ENCODE results near the gene CXorf49. TPM values are rescaled to one million over a fixed set of nuclear protein-coding genes. Genes with fewer than 3 reads are reported as not detected.
"Not testable (repeated sequence)": the region's sequence is repeated elsewhere in the genome, so short reads cannot be mapped to it uniquely, and the experiment has no call there.

The CXorf49 gene
- total RNA-seq, 1 experiment from 2014 or later: not detected

GRCh38 chrX:71679575-71680207 lies 38.4 kb downstream of the CXorf49 start:
- DNase-seq: no peak
- no peaks in the 10 kb centered on the region for H3K4me1 ChIP-seq (ENCODE audit: low read length)
- no peaks in the 10 kb centered on the region for H3K27me3 ChIP-seq (ENCODE audit: low read length)
- H3K4me2 ChIP-seq (ENCODE audit: low read depth, low read length, poor library complexity, severe bottlenecking): no peak overlapping the region
- no peak overlapping the region for H3K9ac ChIP-seq (ENCODE audit: low read length)
- no peaks in the 10 kb centered on the region for H3K9me2 ChIP-seq (replicated peaks; ENCODE audit: insufficient read depth, low read length)
- H3K79me2 ChIP-seq (ENCODE audit: low read length): no peaks in the 10 kb centered on the region
- no peaks in the 10 kb centered on the region for H4K20me1 ChIP-seq (ENCODE audit: insufficient read depth, low read depth, low read length)
- H3K9me3 ChIP-seq (ENCODE audit: low read length): no peaks in the 10 kb centered on the region
- H3K4me3 ChIP-seq (ENCODE audit: low read length): no peak overlapping the region
- no peak overlapping the region for H3K27ac ChIP-seq (ENCODE audit: low read length)
- no peak overlapping the region for H2AFZ ChIP-seq (ENCODE audit: low read length)
- no peaks in the 10 kb centered on the region for H3K36me3 ChIP-seq (ENCODE audit: insufficient read depth, low read length)

- not testable (repeated sequence) for H2AFZ ChIP-seq (ENCODE audit: low read length); H3K4me1 ChIP-seq (ENCODE audit: low read length); H3K9me3 ChIP-seq (ENCODE audit: low read length); H3K79me2 ChIP-seq (ENCODE audit: low read length); H3K27ac ChIP-seq (ENCODE audit: low read length); H3K9ac ChIP-seq (ENCODE audit: low read length); H3K4me3 ChIP-seq (ENCODE audit: low read length); H3K4me2 ChIP-seq (ENCODE audit: low read depth, low read length, poor library complexity, severe bottlenecking); H3K27me3 ChIP-seq (ENCODE audit: low read length); H4K20me1 ChIP-seq (ENCODE audit: insufficient read depth, low read depth, low read length); H3K36me3 ChIP-seq (ENCODE audit: insufficient read depth, low read length); H3K9me2 ChIP-seq (replicated peaks; ENCODE audit: insufficient read depth, low read length); DNase-seq
Observed at GRCh38 chrX:71677195-71677594, 40.9 kb downstream of the CXorf49 start.

- H3K4me3 ChIP-seq (ENCODE audit: low read length); H3K79me2 ChIP-seq (ENCODE audit: low read length); H4K20me1 ChIP-seq (ENCODE audit: insufficient read depth, low read depth, low read length); H3K36me3 ChIP-seq (ENCODE audit: insufficient read depth, low read length); H3K27me3 ChIP-seq (ENCODE audit: low read length); DNase-seq; H3K4me2 ChIP-seq (ENCODE audit: low read depth, low read length, poor library complexity, severe bottlenecking); H3K27ac ChIP-seq (ENCODE audit: low read length); H3K9ac ChIP-seq (ENCODE audit: low read length); H3K9me3 ChIP-seq (ENCODE audit: low read length); H3K9me2 ChIP-seq (replicated peaks; ENCODE audit: insufficient read depth, low read length); H2AFZ ChIP-seq (ENCODE audit: low read length); H3K4me1 ChIP-seq (ENCODE audit: low read length): not testable (repeated sequence)
Observed at GRCh38 chrX:71676068-71676795, 41.9 kb downstream of the CXorf49 start.

GRCh38 chrX:71675636-71676035 lies 42.4 kb downstream of the CXorf49 start:
- H3K9ac ChIP-seq (ENCODE audit: low read length); H3K36me3 ChIP-seq (ENCODE audit: insufficient read depth, low read length); H2AFZ ChIP-seq (ENCODE audit: low read length): not testable (repeated sequence)

GRCh38 chrX:71671938-71672337 lies 46.1 kb downstream of the CXorf49 start:
- H3K36me3 ChIP-seq (ENCODE audit: insufficient read depth, low read length): no peaks in the 10 kb centered on the region
- no peak overlapping the region for H2AFZ ChIP-seq (ENCODE audit: low read length)
- no peaks in the 10 kb centered on the region for H3K79me2 ChIP-seq (ENCODE audit: low read length)
- H4K20me1 ChIP-seq (ENCODE audit: insufficient read depth, low read depth, low read length): no peaks in the 10 kb centered on the region
- no peaks in the 10 kb centered on the region for H3K27me3 ChIP-seq (ENCODE audit: low read length)
- H3K27ac ChIP-seq (ENCODE audit: low read length): no peak overlapping the region
- no peaks in the 10 kb centered on the region for H3K4me1 ChIP-seq (ENCODE audit: low read length)
- H3K4me2 ChIP-seq (ENCODE audit: low read depth, low read length, poor library complexity, severe bottlenecking): no peak overlapping the region
- DNase-seq: no peak
- H3K4me3 ChIP-seq (ENCODE audit: low read length): no peak overlapping the region
- H3K9me3 ChIP-seq (ENCODE audit: low read length): no peaks in the 10 kb centered on the region
- H3K9ac ChIP-seq (ENCODE audit: low read length): no peak overlapping the region
- H3K9me2 ChIP-seq (replicated peaks; ENCODE audit: insufficient read depth, low read length): no peaks in the 10 kb centered on the region

More at GRCh38 chrX:71675636-71676035, 42.4 kb downstream of the CXorf49 start:
- not testable (repeated sequence) for H3K79me2 ChIP-seq (ENCODE audit: low read length); H3K4me2 ChIP-seq (ENCODE audit: low read depth, low read length, poor library complexity, severe bottlenecking); H3K4me1 ChIP-seq (ENCODE audit: low read length); H3K27ac ChIP-seq (ENCODE audit: low read length); H3K27me3 ChIP-seq (ENCODE audit: low read length); H3K4me3 ChIP-seq (ENCODE audit: low read length); H4K20me1 ChIP-seq (ENCODE audit: insufficient read depth, low read depth, low read length); H3K9me3 ChIP-seq (ENCODE audit: low read length); H3K9me2 ChIP-seq (replicated peaks; ENCODE audit: insufficient read depth, low read length); DNase-seq

GRCh38 chrX:71671043-71671780 lies 46.9 kb downstream of the CXorf49 start:
- no peak for DNase-seq
- Histone ChIP-seq H3K27me3 (ENCODE audit: low read length) (no peaks in the 10 kb centered on the region), H3K27ac (ENCODE audit: low read length) (no peak overlapping the region), H3K4me1 (ENCODE audit: low read length) (no peaks in the 10 kb centered on the region), H3K9me3 (ENCODE audit: low read length) (no peaks in the 10 kb centered on the region), H3K9ac (ENCODE audit: low read length) (no peak overlapping the region), H3K36me3 (ENCODE audit: insufficient read depth, low read length) (no peaks in the 10 kb centered on the region), H4K20me1 (ENCODE audit: insufficient read depth, low read depth, low read length) (no peaks in the 10 kb centered on the region), H3K9me2 (replicated peaks; ENCODE audit: insufficient read depth, low read length) (no peaks in the 10 kb centered on the region), H3K4me2 (ENCODE audit: low read depth, low read length, poor library complexity, severe bottlenecking) (no peak overlapping the region), H2AFZ (ENCODE audit: low read length) (no peak overlapping the region), H3K4me3 (ENCODE audit: low read length) (no peak overlapping the region), H3K79me2 (ENCODE audit: low read length) (no peaks in the 10 kb centered on the region)

- not testable (repeated sequence) for H2AFZ ChIP-seq (ENCODE audit: low read length); H4K20me1 ChIP-seq (ENCODE audit: insufficient read depth, low read depth, low read length); H3K9me2 ChIP-seq (replicated peaks; ENCODE audit: insufficient read depth, low read length); H3K36me3 ChIP-seq (ENCODE audit: insufficient read depth, low read length); H3K4me2 ChIP-seq (ENCODE audit: low read depth, low read length, poor library complexity, severe bottlenecking); H3K27me3 ChIP-seq (ENCODE audit: low read length); H3K4me3 ChIP-seq (ENCODE audit: low read length); H3K9ac ChIP-seq (ENCODE audit: low read length); H3K27ac ChIP-seq (ENCODE audit: low read length); H3K9me3 ChIP-seq (ENCODE audit: low read length); H3K79me2 ChIP-seq (ENCODE audit: low read length); H3K4me1 ChIP-seq (ENCODE audit: low read length)
- peak; percentile 53 for DNase-seq
Observed at GRCh38 chrX:71669947-71670346, 48.1 kb downstream of the CXorf49 start.

GRCh38 chrX:71669492-71669891 lies 48.6 kb downstream of the CXorf49 start:
- Histone ChIP-seq H2AFZ (ENCODE audit: low read length) (no peak overlapping the region), H3K9me3 (ENCODE audit: low read length) (no peaks in the 10 kb centered on the region), H3K27me3 (ENCODE audit: low read length) (no peaks in the 10 kb centered on the region), H4K20me1 (ENCODE audit: insufficient read depth, low read depth, low read length) (no peaks in the 10 kb centered on the region), H3K4me1 (ENCODE audit: low read length) (no peaks in the 10 kb centered on the region), H3K4me2 (ENCODE audit: low read depth, low read length, poor library complexity, severe bottlenecking) (no peak overlapping the region), H3K9ac (ENCODE audit: low read length) (no peak overlapping the region), H3K9me2 (replicated peaks; ENCODE audit: insufficient read depth, low read length) (no peaks in the 10 kb centered on the region), H3K4me3 (ENCODE audit: low read length) (no peak overlapping the region), H3K27ac (ENCODE audit: low read length) (no peak overlapping the region), H3K79me2 (ENCODE audit: low read length) (no peaks in the 10 kb centered on the region), H3K36me3 (ENCODE audit: insufficient read depth, low read length) (no peaks in the 10 kb centered on the region)
- DNase-seq: no peak

Data from Karpas-422 (cell line).